Measurements from ENCODE around the gene TNNC1.

- TF ChIP-seq CTCF (conservative IDR thresholded peaks at IDR 0.05 in 1 of 2, IDR thresholded peaks at IDR 0.05 in 1 of 2; ENCODE audit: low read depth in 1 of 2, low read length in 2 of 2) (no peak), EZH2 (IDR thresholded peaks at IDR 0.05; ENCODE audit: low read length, missing control alignments) (no peak)
Measured at GRCh38 chr3:52439426-52440248, 14.2 kb downstream of the TNNC1 start.
